H9 (cell line): Measurements from ENCODE around the gene SLC25A11. TPM values are rescaled to one million over a fixed set of nuclear protein-coding genes. Genes with fewer than 3 reads are reported as not detected.
A peak's percentile ranks its signal among the peaks of the same experiment; 100 is the strongest.

Experiments
- DNase-seq: peaks from one replicate; pipeline ENCODE4 v3.0.0-alpha.2; 2017
- H2AFZ ChIP-seq: one replicate; pipeline ENCODE4 v1.6.1; 2013; ENCODE audit warnings: mild to moderate bottlenecking, low read length, control low read depth, moderate library complexity
- H2AK5ac ChIP-seq: 2 replicates; pipeline ENCODE4 v1.6.1; 2013; ENCODE audit warnings: low read length, control low read depth, mixed read lengths; ENCODE audit not compliant: insufficient read length
- H2BK120ac ChIP-seq: one replicate; pipeline ENCODE4 v1.6.1; 2013; ENCODE audit warnings: low read depth, mild to moderate bottlenecking, low read length, control low read depth, inconsistent platforms; ENCODE audit not compliant: poor library complexity, severe bottlenecking
- H2BK12ac ChIP-seq: 2 replicates; pipeline ENCODE4 v1.6.1; 2013; ENCODE audit warnings: low read length, control low read depth, mixed read lengths, low read depth; ENCODE audit not compliant: insufficient read length
- H2BK15ac ChIP-seq: 2 replicates; pipeline ENCODE4 v1.6.1; 2013; ENCODE audit warnings: low read depth, low read length, control low read depth
- H2BK20ac ChIP-seq: one replicate; pipeline ENCODE4 v1.6.1; 2013; ENCODE audit warnings: low read depth, mild to moderate bottlenecking, low read length, control low read depth, inconsistent platforms; ENCODE audit not compliant: poor library complexity, severe bottlenecking
- H2BK5ac ChIP-seq: 2 replicates; pipeline ENCODE4 v1.6.1; 2013; ENCODE audit warnings: low read length, control low read depth, mixed read lengths; ENCODE audit not compliant: insufficient read length
- H3K14ac ChIP-seq: 2 replicates; pipeline ENCODE4 v1.6.1; 2013; ENCODE audit warnings: low read length, control low read depth; ENCODE audit not compliant: insufficient read depth
- H3K18ac ChIP-seq: 2 replicates; pipeline ENCODE4 v1.6.1; 2013; ENCODE audit warnings: low read depth, mild to moderate bottlenecking, mixed read lengths, low read length, control low read depth; ENCODE audit not compliant: insufficient read length
- H3K23ac ChIP-seq: 2 replicates; pipeline ENCODE4 v1.6.1; 2013; ENCODE audit warnings: low read length, control low read depth, mixed read lengths, low read depth; ENCODE audit not compliant: insufficient read length
- H3K23me2 ChIP-seq: 2 replicates; pipeline ENCODE4 v1.6.1; 2013; ENCODE audit warnings: low read depth, mild to moderate bottlenecking, mixed read lengths, low read length, control low read depth; ENCODE audit not compliant: insufficient read length, poor library complexity, severe bottlenecking
- H3K27ac ChIP-seq: 2 replicates; pipeline ENCODE4 v1.5.1; 2013; ENCODE audit warnings: low read length, control low read depth, mixed read lengths, low read depth; ENCODE audit not compliant: insufficient read length
- H3K27me3 ChIP-seq: 2 replicates; pipeline ENCODE4 v1.6.1; 2013; ENCODE audit warnings: low read length, control low read depth, inconsistent platforms; ENCODE audit not compliant: insufficient read depth
- H3K4ac ChIP-seq: 2 replicates; pipeline ENCODE4 v1.6.1; 2013; ENCODE audit warnings: low read depth, mild to moderate bottlenecking, control low read depth, inconsistent platforms, low read length, moderate library complexity
- H3K4me1 ChIP-seq: 2 replicates; pipeline ENCODE4 v1.6.1; 2013; ENCODE audit warnings: low read length, control low read depth, inconsistent platforms; ENCODE audit not compliant: insufficient read depth
- H3K4me2 ChIP-seq: 2 replicates; pipeline ENCODE4 v1.6.1; 2013; ENCODE audit warnings: low read length, control low read depth, mixed read lengths; ENCODE audit not compliant: insufficient read length, insufficient read depth
- H3K56ac ChIP-seq: 2 replicates; pipeline ENCODE4 v1.6.1; 2013; ENCODE audit warnings: low read depth, mild to moderate bottlenecking, mixed read lengths, low read length, control low read depth; ENCODE audit not compliant: insufficient read length
- H3K79me1 ChIP-seq: 2 replicates; pipeline ENCODE4 v1.6.1; 2013; ENCODE audit warnings: low read depth, mild to moderate bottlenecking, moderate library complexity, low read length, control low read depth, inconsistent platforms; ENCODE audit not compliant: insufficient read depth, poor library complexity, severe bottlenecking
- H3K79me2 ChIP-seq: 2 replicates; pipeline ENCODE4 v1.6.1; 2013; ENCODE audit warnings: low read length, control low read depth, inconsistent platforms; ENCODE audit not compliant: insufficient read depth
- H3K9ac ChIP-seq: 2 replicates; pipeline ENCODE4 v1.6.1; 2013; ENCODE audit warnings: low read length, control low read depth, mixed read lengths; ENCODE audit not compliant: insufficient read length; ENCODE audit errors: extremely low read depth
- H3K9me3 ChIP-seq: one replicate; pipeline ENCODE4 v1.6.1; 2013; ENCODE audit warnings: low read depth, low read length, inconsistent platforms; ENCODE audit not compliant: control insufficient read depth
- H3T11ph ChIP-seq: one replicate; pipeline ENCODE4 v1.6.1; 2013; ENCODE audit warnings: mild to moderate bottlenecking, low read length, control low read depth, inconsistent platforms
- H4K20me1 ChIP-seq: one replicate; pipeline ENCODE4 v1.6.1; 2013; ENCODE audit not compliant: control insufficient read depth, insufficient read length, insufficient read depth
- H4K5ac ChIP-seq: 2 replicates; pipeline ENCODE4 v1.6.1; 2013; ENCODE audit warnings: low read depth, mild to moderate bottlenecking, mixed read lengths, low read length, control low read depth; ENCODE audit not compliant: insufficient read length
- H4K8ac ChIP-seq: replicated peaks from 2 replicates; pipeline ENCODE4 v1.6.1; 2013; ENCODE audit warnings: low read length, control low read depth, mixed read lengths, low read depth; ENCODE audit not compliant: insufficient read length
- H4K91ac ChIP-seq: 2 replicates; pipeline ENCODE4 v1.6.1; 2013; ENCODE audit warnings: low read depth, mild to moderate bottlenecking, moderate library complexity, mixed read lengths, low read length, control low read depth; ENCODE audit not compliant: insufficient read length
- H3K27ac Mint-ChIP-seq, 3 experiments: 2 replicates in 2 of 3; 3 replicates in 1 of 3; pipeline ENCODE4 v1.8.0; 2020 to 2021; ENCODE audit warnings: mixed read lengths in 3 of 3, mild to moderate bottlenecking in 1 of 3, moderate library complexity in 1 of 3
- H3K27me3 Mint-ChIP-seq: 2 replicates; pipeline ENCODE4 v1.8.0; 2021; ENCODE audit warnings: low read depth, mild to moderate bottlenecking, moderate library complexity, mixed read lengths
- H3K36me3 Mint-ChIP-seq, 3 experiments: 2 replicates in 2 of 3; 3 replicates in 1 of 3; pipeline ENCODE4 v1.8.0; 2020 to 2021; ENCODE audit warnings: low read depth in 3 of 3, mixed read lengths in 3 of 3; ENCODE audit not compliant: insufficient read depth in 1 of 3
- H3K4me1 Mint-ChIP-seq, 2 experiments: 2 replicates each; pipeline ENCODE4 v1.8.0; 2020; ENCODE audit warnings: mixed read lengths in 2 of 2
- H3K4me3 Mint-ChIP-seq, 2 experiments: 2 replicates in 1 of 2; 3 replicates in 1 of 2; pipeline ENCODE4 v1.8.0; 2020 to 2021; ENCODE audit warnings: mild to moderate bottlenecking in 2 of 2, mixed read lengths in 2 of 2, moderate library complexity in 1 of 2
- H3K9me3 Mint-ChIP-seq, 2 experiments: 2 replicates in 1 of 2; 3 replicates in 1 of 2; pipeline ENCODE4 v1.8.0; 2020; ENCODE audit warnings: mild to moderate bottlenecking in 2 of 2, mixed read lengths in 2 of 2, moderate library complexity in 1 of 2
- WGBS: extraction: QIAGEN DNeasy Blood & Tissue Kit; methylation state at CpG from one replicate; pipeline ENCODE4 v1.1.7; 2013; ENCODE audit warnings: missing lambda C conversion rate, low lambda C conversion rate, mixed read lengths; ENCODE audit not compliant: insufficient read length; ENCODE audit errors: extremely low coverage; 5-methylcytosine and 5-hydroxymethylcytosine counted together
- total RNA-seq: library from RNA; stranded (reverse); gene quantifications from 2 replicates; pipeline ENCODE4 v1.2.1, GENCODE V29; 2021
- TF ChIP-seq, protein P1 (sequence below): fragments of 200-600 bp; sonication (generic); conservative IDR thresholded peaks from 3 replicates; pipeline ENCODE4 v1.8.0; 2021; ENCODE audit warnings: antibody characterized with exemption, mild to moderate bottlenecking

The SLC25A11 gene
- total RNA-seq, 1 experiment from 2014 or later, result 74.9 TPM

DNA sequence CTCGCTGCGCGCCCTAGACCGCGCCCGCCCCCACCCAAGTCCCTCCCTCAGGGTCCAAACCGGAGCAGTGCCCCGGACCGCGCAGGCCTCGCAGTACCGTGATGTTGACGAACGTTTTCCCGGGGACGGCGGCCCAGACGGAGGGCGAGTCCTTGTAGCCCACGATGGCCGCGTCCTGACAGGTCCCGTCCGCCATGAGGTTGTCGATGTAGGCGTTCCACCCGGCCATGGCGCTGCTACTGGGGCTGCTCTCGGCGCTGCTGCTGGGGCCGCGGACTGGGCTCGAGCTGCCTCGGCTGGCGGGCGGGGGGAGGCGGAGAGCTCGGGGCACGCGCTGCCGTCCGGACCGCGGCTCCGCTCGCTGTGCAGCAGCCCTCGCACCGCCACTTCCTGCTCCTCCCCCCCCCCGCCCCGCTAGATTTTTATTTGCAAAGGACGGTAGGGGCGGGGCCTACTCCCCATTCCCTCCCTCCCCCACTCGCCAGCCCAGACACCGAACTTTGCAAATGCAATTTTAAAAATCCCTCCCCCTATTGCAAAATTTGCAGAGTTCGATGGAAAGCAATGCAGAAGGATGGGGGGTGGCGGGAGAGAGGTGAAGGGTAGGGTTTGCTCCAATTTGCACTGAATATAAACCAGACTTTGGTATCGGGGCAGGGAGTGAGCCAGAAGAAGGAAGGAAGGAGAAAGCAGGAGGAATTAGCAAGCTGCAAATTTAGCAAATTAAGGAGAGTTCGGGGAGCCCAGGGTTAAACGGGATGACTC, 8.5 kb upstream of the SLC25A11 start, which contains the start of gene PFN1:
PFN1 (minus strand) TSS at position 365 of the 765 bp plus-strand sequence; CDS start at position 229, 136 bp downstream.
- Mint-ChIP-seq H3K4me1 (peaks cover 38 to 40% of the 10 kb centered on the region in 2 experiments), H3K36me3 (peaks cover 21 to 41% (median 33%) of the 10 kb centered on the region in 3 experiments), H3K4me3 (peak within 1 kb of the TSS; percentile 95 to 100), H3K27ac (peak within 1 kb of the TSS; percentile 98 to 100 (median 100)), H3K9me3 (peaks cover 0 to 2% of the 10 kb centered on the region in 2 experiments; a peak in 2 of 5 replicates), H3K27me3 (peaks cover 5% of the 10 kb centered on the region)
- Histone ChIP-seq H3K23ac (no peak within 1 kb of the TSS), H3K4me1 (peaks cover 4% of the 10 kb centered on the region; the same call in 1 of the 2 replicates), H2BK12ac (no peak within 1 kb of the TSS), H3K79me2 (peaks cover 13% of the 10 kb centered on the region; the same call in 1 of the 2 replicates), H3K23me2 (peaks cover 23% of the 10 kb centered on the region), H3K27ac (peak within 1 kb of the TSS; percentile 78), H2BK15ac (no peak within 1 kb of the TSS), H4K5ac (no peak within 1 kb of the TSS), H2BK5ac (no peak within 1 kb of the TSS), H2BK20ac (no peak within 1 kb of the TSS), H3K9me3 (no peaks in the 10 kb centered on the region), H3T11ph (no peak within 1 kb of the TSS), H2AFZ (no peak within 1 kb of the TSS), H2AK5ac (no peak within 1 kb of the TSS), H4K8ac (no peak within 1 kb of the TSS), H3K14ac (peak within 1 kb of the TSS; percentile 96), H3K56ac (no peak within 1 kb of the TSS), H4K20me1 (no peaks in the 10 kb centered on the region), H3K18ac (peak within 1 kb of the TSS; percentile 85), H2BK120ac (no peak within 1 kb of the TSS), H3K4ac (no peak within 1 kb of the TSS; the same call in 1 of the 2 replicates), H3K79me1 (peaks cover 4% of the 10 kb centered on the region), H3K27me3 (no peaks in the 10 kb centered on the region), H3K4me2 (peak within 1 kb of the TSS; percentile 72), H4K91ac (no peak within 1 kb of the TSS), H3K9ac (peak within 1 kb of the TSS; percentile 94)
- DNase-seq, result peak; percentile 94
- TF ChIP-seq, protein P1, sequence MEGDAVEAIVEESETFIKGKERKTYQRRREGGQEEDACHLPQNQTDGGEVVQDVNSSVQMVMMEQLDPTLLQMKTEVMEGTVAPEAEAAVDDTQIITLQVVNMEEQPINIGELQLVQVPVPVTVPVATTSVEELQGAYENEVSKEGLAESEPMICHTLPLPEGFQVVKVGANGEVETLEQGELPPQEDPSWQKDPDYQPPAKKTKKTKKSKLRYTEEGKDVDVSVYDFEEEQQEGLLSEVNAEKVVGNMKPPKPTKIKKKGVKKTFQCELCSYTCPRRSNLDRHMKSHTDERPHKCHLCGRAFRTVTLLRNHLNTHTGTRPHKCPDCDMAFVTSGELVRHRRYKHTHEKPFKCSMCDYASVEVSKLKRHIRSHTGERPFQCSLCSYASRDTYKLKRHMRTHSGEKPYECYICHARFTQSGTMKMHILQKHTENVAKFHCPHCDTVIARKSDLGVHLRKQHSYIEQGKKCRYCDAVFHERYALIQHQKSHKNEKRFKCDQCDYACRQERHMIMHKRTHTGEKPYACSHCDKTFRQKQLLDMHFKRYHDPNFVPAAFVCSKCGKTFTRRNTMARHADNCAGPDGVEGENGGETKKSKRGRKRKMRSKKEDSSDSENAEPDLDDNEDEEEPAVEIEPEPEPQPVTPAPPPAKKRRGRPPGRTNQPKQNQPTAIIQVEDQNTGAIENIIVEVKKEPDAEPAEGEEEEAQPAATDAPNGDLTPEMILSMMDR, result no peak
- WGBS, result no CpG with 5 or more reads among the region's 59 CpGs
